Posterior cingulate gyrus (tissue), 11 donors: Measurements from ENCODE around the gene ESRRB.

Experiments
- DNase-seq, 10 donors: peaks; one replicate each; pipeline versions ENCODE4 v3.0.0 to v3.0.0-alpha.2; 2020 to 2021; ENCODE audit warnings: mixed read lengths in 3 of 10
- intact Hi-C: fragments of 100-400 bp; cut with DNase I; formaldehyde crosslinking; loops from one replicate; pipeline ENCODE4 v1.15.1; 2023

ESRRB gene

GRCh38 chr14:76350671-76351070 lies 25.3 kb upstream of the ESRRB start:
- peak in 2 of 10 donors; percentile 34 to 35 for DNase-seq
- intact Hi-C loops = no loop called here

- intact Hi-C loops = loop anchor here (1.0 kb wide), 1 partner anchor 301 kb away; no protein-coding TSS in a partner anchor
- no peak for DNase-seq
These were observed 24.0 kb upstream of the ESRRB start for GRCh38 chr14:76351941-76352340.

- intact Hi-C loops = loop anchor here (1.0 kb wide), 1 partner anchor 301 kb away; no protein-coding TSS in a partner anchor
- peak in 8 of 10 donors; percentile 27 to 90 (median 62) for DNase-seq
These were observed 23.2 kb upstream of the ESRRB start for GRCh38 chr14:76352639-76353281.

- no peak for DNase-seq
- intact Hi-C loops = no loop called here
These were observed 21.6 kb upstream of the ESRRB start for GRCh38 chr14:76354310-76354709.

- intact Hi-C loops = no loop called here
- peak in 1 of 10 donors; percentile 13 for DNase-seq
These were observed 20.2 kb upstream of the ESRRB start for GRCh38 chr14:76355771-76356170.

GRCh38 chr14:76371066-76371465 lies 4.9 kb upstream of the ESRRB start:
- intact Hi-C loops = no loop called here
- no peak for DNase-seq

GRCh38 chr14:76373456-76373855 lies 2.5 kb upstream of the ESRRB start:
- DNase-seq = peak in 1 of 10 donors; percentile 73
- intact Hi-C loops = no loop called here

GRCh38 chr14:76375484-76375883 lies 453 bp upstream of the ESRRB start:
- intact Hi-C loops = no loop called here
- peak in 1 of 10 donors; percentile 69 for DNase-seq

- intact Hi-C loops = no loop called here
- DNase-seq = no peak
These were observed 506 bp downstream of the ESRRB start for GRCh38 chr14:76376409-76376877.

- intact Hi-C loops = no loop called here
- DNase-seq = peak in 1 of 10 donors; percentile 69
These were observed 1.2 kb downstream of the ESRRB start for GRCh38 chr14:76376878-76377734.

GRCh38 chr14:76377735-76378074 lies 1.8 kb downstream of the ESRRB start:
- intact Hi-C loops = no loop called here
- peak in 1 of 10 donors; percentile 19 for DNase-seq

- intact Hi-C loops = no loop called here
- peak in 1 of 10 donors; percentile 34 for DNase-seq
These were observed 5.1 kb downstream of the ESRRB start for GRCh38 chr14:76380991-76381390.

- peak in 1 of 10 donors; percentile 36 for DNase-seq
- intact Hi-C loops = no loop called here
These were observed 6.0 kb downstream of the ESRRB start for GRCh38 chr14:76381817-76382494.

GRCh38 chr14:76382495-76382832 lies 6.5 kb downstream of the ESRRB start:
- DNase-seq = no peak
- intact Hi-C loops = no loop called here

GRCh38 chr14:76385435-76385834 lies 9.5 kb downstream of the ESRRB start:
- no peak for DNase-seq
- intact Hi-C loops = no loop called here

- DNase-seq = peak; percentile 62 to 96 (median 80)
These were observed 11.2 kb downstream of the ESRRB start for GRCh38 chr14:76386944-76387782.

GRCh38 chr14:76389841-76390240 lies 13.9 kb downstream of the ESRRB start:
- no peak for DNase-seq
- intact Hi-C loops = loop anchor here (5.0 kb wide), 1 partner anchor 348 kb away; no protein-coding TSS in a partner anchor

More at GRCh38 chr14:76386944-76387782, 11.2 kb downstream of the ESRRB start:
- intact Hi-C loops = loop anchor here (1.0 kb wide), 1 partner anchor 337 kb away; no protein-coding TSS in a partner anchor

- DNase-seq = peak in 1 of 10 donors; percentile 26
- intact Hi-C loops = loop anchor here (5.0 kb wide), 1 partner anchor 348 kb away; no protein-coding TSS in a partner anchor
These were observed 14.7 kb downstream of the ESRRB start for GRCh38 chr14:76390621-76391020.

GRCh38 chr14:76391981-76392690 lies 16.2 kb downstream of the ESRRB start:
- intact Hi-C loops = loop anchor here (5.0 kb wide), 1 partner anchor 350 kb away; no protein-coding TSS in a partner anchor
- peak in 1 of 10 donors; percentile 12 for DNase-seq
